Stimulated activated CD4-positive, alpha-beta T cell treated with anti-CD3 and anti-CD28 coated beads, Interleukin-2, amount 100 ng/mL, for 4 hours (primary cell): ENCODE results near the gene POTEJ.
"Not testable (repeated sequence)": the region's sequence is repeated elsewhere in the genome, so short reads cannot be mapped to it uniquely, and the experiment has no call there.

Experiments
- DNase-seq: peaks from one replicate; pipeline ENCODE4 v3.0.0-alpha.2; 2020; ENCODE audit warnings: low read depth

POTEJ gene

DNA sequence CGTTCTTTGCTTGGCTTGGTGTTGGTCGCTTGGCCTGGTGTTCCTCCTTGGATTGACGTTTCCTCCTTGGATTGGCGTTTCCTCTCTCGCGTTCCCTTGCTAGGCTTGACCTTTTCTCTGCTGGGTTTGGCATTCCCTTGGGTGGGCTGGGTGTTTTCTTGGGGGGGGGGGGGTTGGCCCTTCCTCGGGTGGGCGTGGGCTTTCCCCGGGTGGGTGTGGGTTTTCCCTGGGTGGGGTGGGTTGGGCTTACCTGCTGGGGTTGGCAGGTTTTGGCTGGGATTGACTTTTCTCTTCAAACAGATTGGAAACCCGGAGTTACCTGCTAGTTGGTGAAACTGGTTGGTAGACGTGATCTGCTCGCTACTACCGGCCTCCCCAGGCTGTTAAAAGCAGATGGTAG, at the start of gene POTEJ:
POTEJ (plus strand) TSS at position 301 of the 400 bp plus-strand sequence; CDS start at position 394, 93 bp downstream.
- not testable (repeated sequence) for DNase-seq

DNA sequence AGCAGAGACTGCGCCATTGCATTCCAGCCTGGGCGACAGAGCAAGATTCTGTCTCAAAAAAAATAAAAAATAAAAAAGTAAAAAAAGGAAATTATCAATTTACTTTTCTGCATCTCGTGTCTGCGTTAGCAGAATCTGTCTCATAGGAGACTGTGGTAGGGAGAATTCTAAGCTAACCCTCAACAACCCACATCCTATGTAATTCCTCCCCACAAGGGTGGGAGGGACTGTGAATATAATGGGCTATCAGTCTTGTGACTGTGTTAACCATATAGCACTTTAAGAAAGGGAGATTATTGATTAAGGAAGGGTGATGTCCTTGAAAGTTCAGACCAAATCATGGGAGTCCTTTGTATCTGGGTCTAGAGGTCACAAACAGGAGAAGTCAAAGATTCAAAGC, 45.1 kb upstream of the POTEJ start:
- not testable (repeated sequence) for DNase-seq

DNA sequence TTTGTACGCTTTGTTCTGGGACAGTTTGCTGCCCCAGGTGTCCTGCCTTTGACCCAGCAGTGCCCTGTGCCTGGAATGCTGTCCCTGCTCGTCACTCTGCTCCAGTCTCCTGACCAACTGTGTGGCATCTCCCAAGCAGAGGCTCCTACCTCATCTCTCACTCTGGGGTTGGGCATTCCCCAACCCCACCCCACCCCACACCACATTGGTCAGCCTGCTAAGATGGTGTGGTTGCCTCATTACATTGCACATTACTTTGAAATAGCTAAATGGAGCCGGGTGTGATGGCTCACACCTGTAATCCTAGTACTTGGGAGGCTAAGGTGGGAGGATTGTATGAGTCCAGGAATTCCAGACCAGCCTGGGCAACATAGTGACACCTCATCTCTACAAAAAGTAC, 39.3 kb upstream of the POTEJ start:
- not testable (repeated sequence) for DNase-seq

DNA sequence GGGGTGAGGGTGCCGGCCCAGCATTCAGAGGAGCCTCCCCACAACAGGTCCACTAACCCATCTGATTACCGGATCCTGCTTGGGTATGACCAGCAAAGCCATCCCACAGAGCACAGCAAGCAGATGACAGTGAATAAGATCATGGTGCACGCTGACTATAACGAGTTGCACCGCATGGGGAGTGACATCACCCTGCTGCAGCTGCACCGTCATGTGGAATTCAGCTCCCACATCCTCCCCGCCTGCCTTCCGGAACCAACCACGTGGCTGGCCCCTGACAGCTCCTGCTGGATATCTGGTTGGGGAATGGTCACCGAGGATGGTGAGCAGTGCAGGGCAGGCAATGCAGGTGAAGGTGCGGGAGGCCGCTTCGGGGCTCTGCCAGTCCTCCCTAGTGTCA, 37.0 kb upstream of the POTEJ start:
- DNase-seq = not testable (repeated sequence)

DNA sequence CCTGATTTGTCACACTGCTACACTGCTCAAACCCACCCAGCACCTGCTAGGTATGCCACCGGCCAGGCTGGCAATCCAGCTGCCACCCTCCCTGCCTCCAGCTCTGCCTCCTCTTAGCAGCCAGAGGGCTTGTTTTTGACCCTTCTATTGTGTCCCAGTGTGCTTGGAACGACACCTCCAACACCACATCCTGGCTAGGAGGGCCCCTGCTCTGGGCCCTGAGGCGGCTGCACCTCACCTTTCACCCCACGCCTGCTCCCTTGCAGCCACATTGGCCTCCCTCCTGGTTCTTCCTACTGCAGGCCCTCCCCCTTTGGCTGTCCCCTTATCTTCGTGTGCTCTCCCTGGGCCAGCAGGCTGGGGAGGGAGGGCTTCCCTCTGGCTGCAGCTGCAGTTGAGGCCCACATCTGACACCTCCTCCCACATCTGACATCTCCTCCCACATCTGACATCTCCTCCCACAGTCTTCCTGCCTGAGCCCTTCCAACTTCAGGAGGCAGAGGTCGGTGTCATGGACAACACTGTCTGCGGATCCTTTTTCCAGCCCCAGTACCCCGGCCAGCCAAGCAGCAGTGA, 34.9 kb upstream of the POTEJ start:
- not testable (repeated sequence) for DNase-seq

DNA sequence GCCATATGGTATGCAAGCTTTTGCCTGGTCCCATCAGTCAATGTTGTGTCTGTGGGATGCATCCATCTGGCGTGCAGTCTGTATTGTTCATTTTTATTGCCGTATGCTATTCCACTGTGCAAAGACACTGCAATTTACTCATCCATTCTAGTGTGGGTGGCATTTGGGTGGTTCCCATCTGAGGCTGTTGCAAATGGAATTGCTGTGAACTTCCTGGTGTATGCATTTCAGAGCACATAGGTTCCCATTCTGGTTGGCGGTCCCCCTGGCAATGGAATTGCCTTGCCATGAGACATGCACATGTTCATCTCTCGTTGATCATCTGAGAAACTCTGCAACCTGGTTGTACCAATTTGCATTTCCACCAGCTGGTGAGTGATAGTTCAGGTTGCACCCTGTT, 33.7 kb upstream of the POTEJ start:
- not testable (repeated sequence) for DNase-seq

DNA sequence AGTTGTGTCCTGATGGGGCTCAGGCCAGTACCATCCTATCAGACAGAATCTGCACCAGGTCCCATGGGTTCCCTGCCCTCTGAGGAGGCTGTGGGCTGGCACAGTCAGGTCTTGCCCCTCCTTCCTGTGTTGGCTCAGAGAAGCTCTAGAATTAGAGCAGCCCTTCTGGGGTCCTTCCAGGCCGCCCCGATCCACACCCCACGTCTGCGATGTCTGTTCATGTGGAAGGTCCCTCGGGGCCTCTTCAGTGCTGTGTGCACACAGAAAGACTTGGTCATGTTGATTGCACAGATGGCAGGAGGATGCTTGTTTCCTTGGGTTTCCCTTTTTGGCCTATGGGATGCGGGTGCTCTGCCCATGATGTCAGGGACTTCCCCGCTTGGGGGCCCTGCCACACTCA, 32.1 kb upstream of the POTEJ start:
- DNase-seq = not testable (repeated sequence)

DNA sequence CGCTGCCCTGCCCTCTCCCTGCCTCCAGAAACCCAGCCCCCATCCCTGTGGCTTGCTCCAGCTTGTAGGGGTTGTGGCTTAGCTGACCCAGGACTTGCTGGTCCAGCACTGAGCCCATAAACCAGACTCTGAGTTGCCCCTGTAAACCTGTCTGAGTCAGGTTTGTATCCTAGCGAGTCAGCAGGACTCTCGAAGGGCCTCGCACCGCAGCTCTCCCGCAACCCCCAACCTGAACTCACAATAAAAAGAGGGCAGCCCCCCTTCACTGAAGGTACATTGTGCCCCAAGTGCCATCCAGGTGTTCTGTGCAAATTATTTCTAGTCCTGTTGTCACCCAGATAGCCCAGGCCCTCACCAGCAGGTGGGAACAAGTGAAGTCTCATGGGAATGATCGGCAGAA, 29.7 kb upstream of the POTEJ start:
- DNase-seq = not testable (repeated sequence)

DNA sequence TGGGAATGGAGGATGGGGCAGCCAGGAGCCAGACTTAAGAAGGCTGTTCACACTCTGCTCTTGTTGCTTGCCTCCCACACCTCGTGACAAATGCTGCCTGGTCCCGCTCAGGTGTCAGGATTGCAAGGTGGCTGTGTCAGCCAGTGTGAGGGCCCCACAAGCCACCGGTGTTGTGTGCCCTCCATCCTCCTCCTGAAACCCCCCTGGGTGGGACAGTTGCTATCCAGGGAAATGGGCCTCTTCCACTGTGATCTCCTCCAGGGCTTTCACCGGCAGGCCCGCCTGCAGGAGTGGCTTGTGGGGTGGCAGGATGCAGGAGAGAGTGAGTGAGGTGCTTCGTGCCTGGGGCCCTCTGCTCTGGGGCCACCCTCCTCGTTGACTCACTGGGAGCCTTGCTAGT, 28.3 kb upstream of the POTEJ start:
- not testable (repeated sequence) for DNase-seq

DNA sequence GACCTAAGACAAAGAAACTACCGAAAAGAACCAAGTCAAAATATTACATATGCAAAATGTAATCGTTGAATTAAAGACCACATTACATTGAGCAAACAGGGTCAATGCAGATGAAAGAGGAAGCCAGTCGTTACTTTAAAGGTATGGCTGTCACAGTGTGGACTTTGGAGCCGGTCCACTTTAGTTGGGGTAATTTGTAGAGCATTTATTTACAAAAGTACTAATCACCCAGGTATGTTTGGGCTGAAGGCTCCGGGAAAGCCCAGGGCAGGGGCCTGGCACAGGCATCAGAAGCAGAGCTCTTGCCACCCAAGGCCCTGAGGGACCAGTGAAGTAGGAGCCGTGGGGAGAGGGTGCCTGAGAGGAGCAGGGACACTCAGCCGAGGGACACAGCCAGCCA, 27.7 kb upstream of the POTEJ start:
- DNase-seq = not testable (repeated sequence)

DNA sequence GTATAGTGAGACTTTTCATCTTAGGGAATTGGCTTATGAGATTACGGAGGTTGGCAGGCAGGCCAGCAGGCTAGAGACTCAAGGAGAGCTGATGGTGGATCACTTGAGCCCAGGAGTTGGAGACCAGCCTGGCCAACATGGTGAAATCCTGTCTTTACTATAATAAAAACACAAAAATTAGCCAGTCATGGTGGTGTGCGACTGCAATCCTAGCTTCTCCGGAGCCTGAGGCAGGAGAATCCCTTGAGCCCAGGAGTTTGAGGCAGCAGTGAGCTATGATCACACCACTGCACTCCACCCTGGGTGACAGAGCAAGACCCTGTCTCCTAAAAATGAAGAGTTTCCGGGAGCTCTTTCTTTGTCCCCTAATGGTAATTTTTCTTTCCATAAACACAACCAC, 26.5 kb upstream of the POTEJ start:
- DNase-seq = not testable (repeated sequence)

DNA sequence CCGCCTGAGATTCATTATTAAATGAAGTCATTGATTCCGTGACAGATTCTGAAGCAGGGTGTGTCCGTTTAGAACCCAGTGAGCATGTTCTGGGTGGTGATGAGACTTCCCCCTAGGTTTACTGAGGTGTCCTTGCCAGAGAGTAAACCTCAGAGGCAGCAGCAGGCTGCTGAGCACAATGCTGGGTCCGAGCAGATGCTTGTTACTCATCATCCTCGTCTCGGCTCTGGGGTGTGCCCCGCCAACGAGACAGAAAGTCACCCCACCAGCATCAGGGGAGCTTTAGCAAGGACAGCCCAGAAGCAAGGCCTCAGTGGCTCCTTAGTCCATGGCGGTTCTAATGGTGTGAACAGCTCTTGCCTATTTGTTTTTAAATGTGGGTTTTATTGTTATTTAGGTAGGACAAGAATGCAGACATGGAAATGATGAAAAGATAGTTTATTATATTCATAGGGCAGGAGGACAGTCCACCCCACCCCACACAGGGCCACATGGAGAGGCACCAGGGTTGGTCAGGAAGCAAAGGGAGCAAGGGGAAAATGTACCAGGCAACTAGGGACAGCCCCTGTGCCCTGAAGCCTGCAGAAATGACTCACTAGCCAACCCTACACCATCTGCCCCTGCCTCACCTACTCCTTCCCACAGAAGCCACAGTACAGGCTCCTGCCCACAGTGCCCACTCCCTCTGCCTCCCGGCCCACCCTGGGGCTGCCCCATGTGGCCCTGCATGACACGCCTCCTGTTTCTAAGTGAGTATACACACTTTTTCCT, 22.4 kb upstream of the POTEJ start:
- not testable (repeated sequence) for DNase-seq

DNA sequence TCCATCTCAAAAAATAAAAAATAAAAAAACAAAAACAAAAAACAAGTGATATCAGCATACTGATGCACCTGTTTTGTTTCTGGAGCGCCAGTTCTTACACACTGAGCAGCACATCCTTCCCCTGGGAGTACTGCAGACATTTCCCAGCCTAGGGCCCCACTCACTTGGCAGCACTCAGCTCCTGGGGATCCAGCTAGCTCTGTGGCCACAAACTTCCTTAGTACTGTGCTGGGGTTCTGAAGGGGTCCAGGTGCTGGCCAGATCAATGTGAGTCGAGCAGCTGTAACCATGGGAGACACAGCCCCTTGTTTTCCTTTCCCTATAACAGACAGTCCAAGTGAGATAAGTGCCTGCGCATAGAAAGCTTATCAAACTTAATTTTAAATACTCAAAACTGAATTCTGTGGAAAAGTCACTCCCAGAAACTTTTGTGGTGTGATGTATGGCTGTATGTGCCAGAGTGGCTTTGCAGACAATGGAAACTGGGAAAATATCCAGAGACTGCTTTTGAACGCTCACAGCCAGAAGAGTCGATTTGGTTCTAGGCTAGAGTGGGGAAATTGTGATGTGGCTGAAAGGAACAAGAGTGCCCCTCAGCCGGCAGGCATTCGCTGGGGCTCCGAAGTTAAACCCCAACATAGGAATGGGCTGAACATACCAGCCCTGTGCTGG, 20.9 kb upstream of the POTEJ start:
- DNase-seq = not testable (repeated sequence)

DNA sequence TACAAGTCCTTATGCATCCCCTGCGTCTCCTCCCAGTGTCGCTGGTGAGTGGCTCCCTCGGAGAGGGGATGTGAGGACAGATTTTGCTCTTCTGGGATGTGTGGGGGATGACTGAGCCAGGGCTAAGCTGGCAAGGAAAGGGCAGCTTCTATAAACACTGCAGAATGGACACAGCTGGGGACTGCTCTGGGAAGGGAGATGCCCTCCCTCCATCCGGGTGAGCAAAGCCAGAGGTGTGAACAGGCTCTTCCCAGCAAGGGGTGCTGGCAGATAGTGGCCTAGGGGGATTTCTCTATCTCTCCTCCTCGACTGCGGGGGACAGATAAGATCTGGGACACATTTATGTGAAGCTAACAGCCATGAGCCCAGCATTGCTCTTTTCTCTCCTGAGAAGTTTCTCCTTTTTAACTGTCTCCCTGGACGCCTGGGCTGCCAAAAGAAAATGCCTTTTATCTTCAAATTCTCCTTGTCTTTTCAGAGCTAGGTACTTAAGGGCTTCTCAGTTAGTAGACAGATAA, 20.3 kb upstream of the POTEJ start:
- DNase-seq = not testable (repeated sequence)

DNA sequence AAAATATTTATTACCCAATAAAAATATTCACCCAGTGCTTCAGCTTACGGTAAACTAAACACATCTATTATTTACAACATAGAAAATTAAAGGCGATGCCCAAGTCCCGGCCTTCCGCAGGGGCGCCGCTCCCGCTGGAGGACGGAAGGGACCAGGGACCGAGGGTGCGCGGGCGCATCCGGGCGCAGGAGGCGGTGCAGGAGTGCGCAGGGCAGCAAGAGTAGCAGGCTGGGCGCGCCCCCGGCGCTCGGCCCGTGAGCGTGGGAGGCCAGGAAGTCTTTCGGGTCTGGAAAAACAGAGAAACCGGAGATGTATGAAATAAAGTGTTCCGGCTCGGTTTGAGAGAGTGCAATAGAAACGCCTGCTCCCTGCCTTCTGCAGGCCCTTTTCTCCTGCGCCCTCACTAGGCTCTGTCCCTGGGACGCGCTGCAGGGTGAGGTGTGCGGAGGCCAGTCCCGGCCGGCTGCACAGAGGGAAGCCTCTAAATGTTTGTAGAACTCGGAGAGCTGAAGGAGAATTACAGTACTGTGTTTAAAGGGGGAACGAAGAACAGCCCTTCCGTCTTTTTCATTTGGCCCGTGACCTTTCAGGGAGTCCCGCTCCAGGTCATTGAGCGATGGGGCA, 18.3 kb upstream of the POTEJ start:
- not testable (repeated sequence) for DNase-seq

DNA sequence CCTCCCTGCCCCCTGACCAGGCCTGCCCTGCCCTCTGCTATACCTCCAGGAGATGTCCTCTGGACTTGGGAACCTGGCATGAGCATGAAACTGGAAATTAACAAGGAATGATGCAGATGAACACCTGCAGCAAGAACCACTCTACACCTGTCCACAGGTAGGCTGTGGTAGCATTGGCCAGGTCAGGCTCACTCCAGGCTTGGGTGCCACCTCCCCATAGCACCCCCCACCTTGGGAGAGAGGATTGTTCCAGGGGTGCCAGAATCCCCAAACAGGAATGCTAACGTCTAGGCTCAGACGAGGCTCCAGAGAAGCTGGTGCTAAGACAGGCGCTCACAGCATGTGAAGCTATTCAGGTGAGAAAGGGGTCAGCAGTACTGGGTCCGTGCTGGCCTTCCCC, 17.2 kb upstream of the POTEJ start:
- DNase-seq = not testable (repeated sequence)

DNA sequence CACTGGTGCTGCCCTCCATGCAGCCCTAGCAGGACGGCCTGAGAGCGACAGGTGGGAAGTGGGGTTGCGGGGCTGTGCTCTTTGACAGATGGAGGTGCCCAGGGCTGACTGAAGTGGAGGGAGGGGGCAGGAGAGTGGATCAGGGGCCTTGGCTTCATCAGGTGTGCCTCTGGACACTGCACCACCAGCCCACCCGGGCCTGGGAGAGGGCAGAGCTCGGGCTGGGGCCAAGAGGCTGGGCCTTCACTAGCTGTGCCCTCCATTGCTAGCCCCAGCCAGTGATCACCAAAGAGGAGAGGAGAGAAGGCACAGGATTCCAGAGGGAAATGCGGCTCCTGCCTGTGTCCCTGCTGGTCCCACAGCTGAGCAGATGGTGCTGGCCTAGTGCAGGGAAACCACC, 14.5 kb upstream of the POTEJ start:
- DNase-seq = not testable (repeated sequence)

DNA sequence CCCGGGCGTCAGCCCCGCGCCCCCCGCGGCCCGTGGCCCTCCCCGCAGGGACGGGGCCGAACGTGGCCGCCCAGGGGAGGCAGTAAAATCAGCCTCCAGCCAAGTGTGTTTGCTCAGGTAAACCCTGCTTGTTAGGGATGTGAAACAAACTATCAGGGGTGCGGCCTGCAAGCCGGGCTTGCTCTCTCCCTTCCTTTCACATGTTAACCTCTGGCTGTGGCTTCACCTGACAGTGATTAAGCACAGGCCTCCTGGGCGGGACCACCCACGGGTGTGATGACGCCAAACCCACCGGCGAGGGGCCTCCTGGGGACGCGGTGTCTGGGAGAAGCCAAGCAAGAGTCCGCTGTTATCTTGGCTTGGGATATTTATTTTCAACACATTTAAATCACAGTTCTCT, 13.2 kb upstream of the POTEJ start:
- not testable (repeated sequence) for DNase-seq

DNA sequence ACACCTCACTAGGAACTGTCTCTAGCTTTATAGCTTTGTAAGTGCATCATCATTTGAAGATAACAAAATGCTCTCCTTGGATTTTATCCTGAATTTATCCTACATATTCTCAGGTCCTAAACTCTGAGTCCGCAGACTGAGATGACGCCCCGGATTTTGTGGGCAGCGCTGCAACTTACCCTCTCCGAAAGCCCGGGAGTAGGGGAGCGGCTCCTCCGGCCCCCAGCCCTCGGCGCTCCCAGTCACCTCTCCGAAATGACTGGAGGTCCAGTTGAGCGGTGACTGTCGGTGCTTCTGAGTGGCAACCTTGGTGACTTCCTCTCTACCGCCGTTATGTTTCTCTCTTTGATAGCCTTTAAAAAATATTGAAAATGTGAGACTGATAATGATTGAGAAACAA, 12.8 kb upstream of the POTEJ start:
- not testable (repeated sequence) for DNase-seq

DNA sequence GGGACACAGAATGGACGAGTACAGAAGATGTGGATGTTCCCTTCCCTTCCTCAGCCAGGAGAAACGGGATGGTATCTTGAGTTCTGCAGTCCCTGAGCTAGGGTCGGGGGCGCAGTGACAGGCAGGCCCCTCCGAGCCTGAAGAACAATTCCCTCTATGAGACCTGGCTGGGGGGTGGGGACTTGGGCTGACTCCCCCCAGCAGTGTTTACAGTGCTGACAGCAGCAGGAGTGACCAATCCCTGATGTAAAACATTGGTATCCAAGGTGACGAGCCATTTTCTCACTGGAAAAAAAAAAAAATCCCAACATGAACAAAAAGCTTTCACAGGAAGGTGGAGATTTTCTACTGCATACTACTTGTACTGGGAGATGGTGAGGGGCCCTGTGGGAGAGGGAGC, 11.8 kb upstream of the POTEJ start, which contains the start of gene CFC1:
CFC1 (minus strand) TSS at position 183 of the 400 bp plus-strand sequence. CDS start 288 bp downstream, outside the sequence.
- DNase-seq = not testable (repeated sequence)

DNA sequence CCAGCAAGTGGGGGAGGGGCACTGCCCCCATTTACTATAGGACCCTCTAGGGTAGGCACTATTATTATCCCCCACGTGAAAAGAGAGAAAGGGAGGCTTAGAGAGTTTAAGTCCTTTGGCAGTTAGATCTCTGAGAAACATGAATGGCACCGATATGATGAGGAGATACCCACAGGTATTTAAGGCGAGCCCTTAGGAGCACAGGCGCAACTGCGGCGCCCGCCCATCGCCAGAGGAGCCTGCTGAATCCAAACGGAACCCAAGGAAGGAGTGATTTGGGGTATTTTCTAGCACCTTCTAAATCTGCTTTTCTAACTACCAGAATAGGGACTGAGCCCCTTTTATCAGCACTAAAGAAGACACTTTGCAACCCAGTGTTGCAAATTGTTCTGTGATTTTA, 11.3 kb upstream of the POTEJ start:
- DNase-seq = not testable (repeated sequence)

DNA sequence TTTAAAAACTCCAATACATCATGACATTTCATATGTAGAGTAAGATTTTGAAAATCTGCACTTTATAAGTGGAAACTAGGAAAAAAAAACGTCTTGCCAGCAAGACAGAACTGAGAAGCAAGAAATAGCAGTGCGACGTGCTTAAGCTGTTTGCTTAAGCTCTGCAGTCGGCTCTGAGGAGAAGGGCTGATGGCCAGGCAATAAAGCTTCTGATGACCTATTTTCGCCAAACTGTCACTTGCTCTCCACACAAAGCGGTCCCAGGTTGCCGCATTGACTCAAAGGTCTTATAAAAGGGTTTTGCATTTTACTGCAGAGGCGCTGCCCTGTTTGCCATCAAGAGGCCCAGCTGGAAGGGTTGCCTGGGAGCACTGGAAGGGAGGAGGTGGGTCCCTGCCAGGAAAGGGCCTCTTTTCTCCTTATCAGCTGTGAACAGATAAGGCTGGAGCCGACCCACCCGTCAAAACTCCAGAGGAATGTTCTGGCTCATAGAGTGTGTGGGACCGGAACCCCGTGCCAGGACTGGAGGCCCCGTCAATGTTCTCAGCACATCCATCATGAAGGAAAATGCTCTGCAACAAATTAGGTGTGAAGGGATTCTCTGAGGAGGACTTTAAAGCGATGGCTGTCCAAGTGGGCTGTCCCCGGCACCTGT, 9.5 kb upstream of the POTEJ start:
- DNase-seq = not testable (repeated sequence)
